ENCODE results near the gene MISFA.
"Not testable (repeated sequence)": the region's sequence is repeated elsewhere in the genome, so short reads cannot be mapped to it uniquely, and the experiment has no call there.

The MISFA gene

DNA sequence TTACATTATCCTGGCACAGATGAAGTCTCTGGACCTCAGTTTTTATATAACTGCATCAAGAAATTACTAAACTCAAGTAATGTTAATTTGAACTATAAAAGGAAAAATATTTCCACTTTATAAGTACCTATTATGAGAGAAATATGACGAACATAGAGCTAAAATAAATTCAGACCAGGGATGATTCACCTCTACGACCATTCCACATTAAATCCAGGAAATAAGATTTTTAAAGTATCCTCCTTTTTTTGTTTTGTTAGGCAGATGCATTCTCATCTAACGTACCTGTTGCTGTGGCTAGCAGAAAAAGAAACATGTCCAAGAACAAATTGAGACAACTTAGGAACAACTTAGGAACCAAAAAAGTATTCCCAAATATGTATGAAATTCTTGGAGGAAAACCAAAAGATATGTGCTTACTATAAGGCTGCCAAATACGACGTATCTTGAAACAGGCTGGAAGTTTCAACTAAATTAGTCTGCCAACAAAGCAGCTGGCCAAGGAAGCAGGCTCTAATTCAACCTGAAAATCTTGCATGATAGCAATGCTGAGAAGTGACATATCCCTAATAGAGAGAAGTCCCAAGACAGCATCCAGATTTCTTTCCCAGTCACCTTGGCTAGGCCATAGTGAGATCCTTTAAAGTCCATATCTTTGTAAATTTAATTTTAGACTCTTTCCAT is 18.9 kb downstream of the MISFA start:
- no peak for DNase-seq

- DNase-seq: no peak
Measured at GRCh38 chr11:18623707-18624106, 24.1 kb downstream of the MISFA start.

DNA sequence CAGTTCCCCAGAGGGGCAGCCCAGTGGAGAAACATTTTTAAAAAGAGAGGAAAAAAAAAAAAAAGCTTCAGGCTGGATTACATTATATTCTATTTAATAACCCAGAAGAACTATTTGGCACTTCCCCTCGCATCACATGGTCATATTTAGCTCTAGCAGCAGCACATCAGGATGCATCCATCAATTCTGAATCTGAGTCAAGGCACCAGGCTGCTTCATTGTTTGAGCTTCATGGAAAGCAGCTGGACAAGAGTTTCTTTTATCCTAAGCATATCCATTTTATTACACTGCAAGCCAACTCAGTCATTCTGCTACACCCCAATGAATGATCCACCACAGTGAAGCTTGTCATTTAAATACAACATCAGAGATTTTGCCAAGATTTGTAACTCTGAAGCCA is 24.6 kb downstream of the MISFA start:
- no peak for DNase-seq

- DNase-seq: no peak
Measured at GRCh38 chr11:18632841-18633240, 33.3 kb downstream of the MISFA start.

GRCh38 chr11:18633256-18634139 is 33.9 kb downstream of the MISFA start:
- no peak for DNase-seq

DNA sequence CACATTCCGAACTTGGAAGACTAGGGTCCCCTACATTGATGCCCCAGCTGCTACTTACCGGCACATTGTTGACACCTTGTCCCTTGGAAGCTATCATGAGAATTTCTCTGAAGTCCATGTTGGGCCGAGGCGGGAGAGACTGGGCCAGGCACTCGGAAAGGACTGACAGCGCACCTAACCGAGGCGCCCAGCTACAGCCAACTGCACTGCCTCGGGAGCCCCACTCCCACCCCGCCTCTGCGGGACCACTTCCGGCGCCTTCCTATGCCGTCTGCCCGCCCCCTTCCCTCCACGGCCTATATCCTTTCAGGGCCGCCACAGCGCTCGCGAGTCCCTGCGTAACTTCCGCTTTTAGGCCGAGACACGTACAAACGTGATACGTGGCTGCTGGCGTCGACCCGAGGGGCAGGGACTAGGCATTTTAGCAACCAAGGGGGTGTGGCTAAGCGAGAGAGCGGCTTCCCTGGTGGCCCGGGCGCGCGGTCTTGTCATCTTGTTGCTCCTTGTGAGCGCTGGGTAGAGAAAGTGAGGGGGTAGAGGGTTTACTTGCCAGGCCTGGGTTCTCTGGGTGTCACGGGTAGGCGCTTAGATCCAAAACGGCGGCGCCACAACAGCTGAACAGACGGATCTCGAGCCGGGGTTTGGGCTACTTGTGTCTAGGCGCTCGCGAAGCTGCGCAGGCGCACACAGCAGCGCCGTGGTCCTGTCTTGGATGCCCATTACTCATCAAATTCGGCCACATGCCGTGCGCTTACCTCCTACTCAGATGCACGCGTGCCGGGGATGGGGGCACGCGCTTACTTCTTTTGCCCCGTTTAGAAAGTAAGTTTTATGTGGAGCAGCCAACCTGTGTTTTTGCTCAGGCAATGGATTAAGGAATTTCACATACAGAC is 34.8 kb downstream of the MISFA start, which contains the start of gene SPTY2D1:
SPTY2D1 (minus strand) TSS at position 203 of the 893 bp plus-strand sequence; CDS start at position 118, 85 bp downstream.
- peak; percentile 84 for DNase-seq

GRCh38 chr11:18641677-18642076 is 42.1 kb downstream of the MISFA start:
- DNase-seq: no peak

DNA sequence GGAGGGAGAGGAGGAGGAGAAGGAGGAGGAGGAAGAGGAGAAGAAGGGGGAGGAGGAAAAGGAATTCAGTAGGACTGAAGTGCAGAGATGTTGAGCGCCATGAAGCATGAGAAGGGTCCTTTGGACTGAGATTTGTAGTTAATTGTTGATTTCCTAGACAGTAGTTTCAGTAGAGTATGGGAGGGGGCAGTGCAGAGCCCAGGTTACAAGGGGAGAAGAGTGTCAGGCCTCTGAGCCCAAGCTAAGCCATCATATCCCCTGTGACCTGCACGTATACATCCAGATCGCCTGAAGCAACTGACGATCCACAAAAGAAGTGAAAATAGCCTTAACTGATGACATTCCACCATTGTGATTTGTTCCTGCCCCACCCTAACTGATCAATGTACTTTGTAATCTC is 43.4 kb downstream of the MISFA start:
- DNase-seq: not testable (repeated sequence)

DNA sequence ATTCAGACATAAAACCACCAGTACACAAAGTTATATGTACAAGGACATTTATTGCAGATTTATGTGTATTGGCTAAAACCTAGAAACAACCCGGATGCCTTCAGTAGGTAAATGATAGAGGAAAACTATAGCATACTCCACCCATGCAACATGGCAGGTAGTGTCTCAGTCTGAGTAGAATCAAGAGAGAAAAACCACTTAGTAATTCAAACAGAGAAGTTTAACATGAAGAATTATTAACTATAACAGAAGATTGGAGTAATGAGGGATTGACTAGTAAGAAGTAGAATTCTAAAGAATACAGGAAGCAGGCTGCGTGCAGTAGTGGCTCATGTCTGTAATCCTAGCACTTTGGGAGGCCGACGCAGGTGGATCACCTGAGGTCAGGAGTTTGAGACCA is 50.8 kb downstream of the MISFA start:
- DNase-seq: no peak

DNA sequence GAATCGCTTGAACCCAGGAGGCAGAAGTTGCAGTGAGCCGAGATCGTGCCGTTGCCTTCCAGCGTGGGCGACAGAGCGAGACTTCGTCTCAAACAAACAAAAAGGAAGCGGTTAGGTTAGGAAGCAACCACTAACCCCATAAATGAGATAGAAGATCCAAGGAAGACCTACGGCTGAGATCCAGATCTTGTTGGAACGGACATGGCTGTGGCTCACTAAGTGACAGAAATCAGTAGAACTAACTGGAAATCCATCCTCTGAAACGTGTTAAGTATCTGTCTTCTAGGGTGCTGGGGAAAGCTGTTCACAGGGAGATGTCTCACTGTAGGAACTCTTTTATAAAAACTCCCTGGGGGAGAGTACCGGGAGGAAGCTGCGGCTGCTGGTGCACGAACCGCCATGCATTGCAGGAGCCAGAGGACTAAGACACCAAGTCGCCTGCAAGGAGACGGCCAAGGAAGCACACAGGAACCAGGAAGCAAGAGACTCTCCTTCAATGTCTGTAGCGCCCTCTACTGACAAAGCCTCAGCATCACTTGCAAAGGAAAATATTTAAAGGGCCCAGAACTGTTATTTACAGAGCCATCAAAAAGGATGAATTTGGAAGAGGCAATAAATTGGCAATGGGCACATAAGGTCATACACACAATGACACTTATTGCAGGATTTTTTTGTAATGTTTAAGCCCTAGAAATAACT is 51.4 kb downstream of the MISFA start:
- no peak for DNase-seq

All from NCI-H510A treated with DMSO at 0.1 percent for 48 hours (cell line).